ENCODE data around the gene WHRN.

Gene WHRN

GRCh38 chr9:114471157-114471556, 34.1 kb downstream of the WHRN start:
- H3K27me3 ChIP-seq (ENCODE audit: insufficient read depth, low read length) = no peaks in the 10 kb centered on the region
- H3K4me3 ChIP-seq (ENCODE audit: low read depth, low read length) = no peak overlapping the region
- H3K27ac ChIP-seq (ENCODE audit: low read depth, low read length) = no peak overlapping the region
- no peaks in the 10 kb centered on the region for H3K79me2 ChIP-seq (ENCODE audit: control insufficient read depth, insufficient read depth, low read length, unreplicated experiment)
- H2AFZ ChIP-seq (ENCODE audit: low read length, unreplicated experiment) = no peak overlapping the region
- peaks cover 6% of the 10 kb centered on the region for H3K4me1 ChIP-seq (ENCODE audit: control insufficient read depth, insufficient read depth, low read length, unreplicated experiment)
- H3K36me3 ChIP-seq (ENCODE audit: insufficient read depth, low read length) = no peaks in the 10 kb centered on the region

- Histone ChIP-seq H3K27me3 (ENCODE audit: insufficient read depth, low read length) (no peaks in the 10 kb centered on the region), H3K27ac (ENCODE audit: low read depth, low read length) (no peak overlapping the region), H3K36me3 (ENCODE audit: insufficient read depth, low read length) (no peaks in the 10 kb centered on the region), H3K4me3 (ENCODE audit: low read depth, low read length) (no peak overlapping the region), H3K79me2 (ENCODE audit: control insufficient read depth, insufficient read depth, low read length, unreplicated experiment) (no peaks in the 10 kb centered on the region), H3K4me1 (ENCODE audit: control insufficient read depth, insufficient read depth, low read length, unreplicated experiment) (peaks cover 6% of the 10 kb centered on the region), H2AFZ (ENCODE audit: low read length, unreplicated experiment) (no peak overlapping the region)
Measured at GRCh38 chr9:114470581-114470980, 34.7 kb downstream of the WHRN start.

DNA sequence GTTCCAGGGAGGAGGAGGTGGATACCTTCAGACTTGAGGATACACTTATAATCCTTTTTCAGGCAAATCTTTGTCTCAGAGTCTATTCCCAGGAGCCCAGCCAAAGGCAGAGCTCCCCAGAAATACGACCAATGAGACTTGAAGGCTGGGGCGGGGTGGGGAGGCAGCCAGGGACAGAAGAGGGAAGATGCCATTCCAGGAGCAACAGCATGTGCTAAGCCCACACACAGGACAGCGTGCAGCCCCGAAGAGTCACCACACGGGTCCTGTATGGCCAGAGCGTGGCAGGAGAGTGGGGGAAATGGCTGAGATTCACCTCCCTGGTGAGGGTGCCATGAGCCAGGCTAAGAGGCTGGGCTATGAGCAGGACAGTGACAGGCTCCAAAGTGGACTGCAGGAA, 35.2 kb downstream of the WHRN start:
- H3K4me3 ChIP-seq (ENCODE audit: low read depth, low read length) = no peak overlapping the region
- H2AFZ ChIP-seq (ENCODE audit: low read length, unreplicated experiment) = no peak overlapping the region
- H3K79me2 ChIP-seq (ENCODE audit: control insufficient read depth, insufficient read depth, low read length, unreplicated experiment) = no peaks in the 10 kb centered on the region
- H3K27me3 ChIP-seq (ENCODE audit: insufficient read depth, low read length) = no peaks in the 10 kb centered on the region
- no peak overlapping the region for H3K27ac ChIP-seq (ENCODE audit: low read depth, low read length)
- H3K4me1 ChIP-seq (ENCODE audit: control insufficient read depth, insufficient read depth, low read length, unreplicated experiment) = peaks cover 6% of the 10 kb centered on the region
- no peaks in the 10 kb centered on the region for H3K36me3 ChIP-seq (ENCODE audit: insufficient read depth, low read length)

- Histone ChIP-seq H2AFZ (ENCODE audit: low read length, unreplicated experiment) (no peak overlapping the region), H3K4me1 (ENCODE audit: control insufficient read depth, insufficient read depth, low read length, unreplicated experiment) (peaks cover 6% of the 10 kb centered on the region), H3K4me3 (ENCODE audit: low read depth, low read length) (no peak overlapping the region), H3K36me3 (ENCODE audit: insufficient read depth, low read length) (no peaks in the 10 kb centered on the region), H3K27ac (ENCODE audit: low read depth, low read length) (no peak overlapping the region), H3K27me3 (ENCODE audit: insufficient read depth, low read length) (no peaks in the 10 kb centered on the region), H3K79me2 (ENCODE audit: control insufficient read depth, insufficient read depth, low read length, unreplicated experiment) (no peaks in the 10 kb centered on the region)
Measured at GRCh38 chr9:114469091-114469853, 36.0 kb downstream of the WHRN start.

DNA sequence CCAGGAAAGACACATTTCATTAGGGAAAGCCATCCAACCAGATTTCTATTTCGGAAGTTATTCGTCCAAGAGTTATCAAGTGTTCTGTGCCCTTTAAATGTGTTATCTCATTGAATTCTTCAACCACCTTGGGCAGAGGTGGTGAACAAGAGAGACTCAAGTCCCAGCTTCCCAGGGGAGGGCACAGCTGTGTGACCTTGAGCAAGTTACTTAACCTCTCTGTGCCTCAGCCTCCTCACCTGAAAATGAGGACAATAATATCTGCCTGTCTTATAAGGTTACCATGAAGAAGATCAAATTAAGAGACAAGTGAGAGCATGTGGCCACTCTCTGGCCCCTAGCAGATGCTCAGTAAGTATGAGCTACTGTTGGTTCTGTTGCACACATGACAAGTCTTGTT, 37.4 kb downstream of the WHRN start:
- Histone ChIP-seq H3K4me3 (ENCODE audit: low read depth, low read length) (no peak overlapping the region), H2AFZ (ENCODE audit: low read length, unreplicated experiment) (no peak overlapping the region), H3K79me2 (ENCODE audit: control insufficient read depth, insufficient read depth, low read length, unreplicated experiment) (no peaks in the 10 kb centered on the region), H3K27ac (ENCODE audit: low read depth, low read length) (no peak overlapping the region), H3K4me1 (ENCODE audit: control insufficient read depth, insufficient read depth, low read length, unreplicated experiment) (peaks cover 5% of the 10 kb centered on the region), H3K27me3 (ENCODE audit: insufficient read depth, low read length) (no peaks in the 10 kb centered on the region), H3K36me3 (ENCODE audit: insufficient read depth, low read length) (no peaks in the 10 kb centered on the region)

DNA sequence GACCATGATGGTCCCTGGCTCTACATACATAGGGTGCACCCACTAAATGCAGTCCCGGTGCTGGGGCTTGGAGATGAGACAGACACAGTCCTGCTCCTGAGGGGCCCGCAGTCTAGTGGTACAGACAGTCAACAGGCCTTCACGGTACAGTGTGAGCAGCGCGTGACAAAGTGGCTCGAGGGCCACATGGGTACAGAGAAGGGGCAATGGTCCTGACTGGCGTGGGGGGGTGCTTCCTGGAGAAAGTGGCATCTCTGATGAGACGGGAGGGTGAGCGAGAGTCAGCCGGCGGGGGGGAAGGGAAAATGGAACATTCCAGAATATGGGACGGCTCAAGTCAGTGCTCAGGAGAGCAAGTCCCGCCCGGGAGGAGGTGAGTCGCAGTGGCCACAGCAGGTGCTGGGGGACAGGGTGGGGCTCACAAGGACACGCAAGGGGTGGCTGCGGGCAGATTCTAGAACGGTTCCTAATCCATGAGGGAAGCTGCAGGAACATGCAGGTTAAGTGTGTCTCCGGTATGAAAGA, 38.0 kb downstream of the WHRN start:
- H3K4me1 ChIP-seq (ENCODE audit: control insufficient read depth, insufficient read depth, low read length, unreplicated experiment) = no peaks in the 10 kb centered on the region
- no peak overlapping the region for H3K27ac ChIP-seq (ENCODE audit: low read depth, low read length)
- H3K27me3 ChIP-seq (ENCODE audit: insufficient read depth, low read length) = no peaks in the 10 kb centered on the region
- H3K4me3 ChIP-seq (ENCODE audit: low read depth, low read length) = no peak overlapping the region
- H3K79me2 ChIP-seq (ENCODE audit: control insufficient read depth, insufficient read depth, low read length, unreplicated experiment) = no peaks in the 10 kb centered on the region
- no peaks in the 10 kb centered on the region for H3K36me3 ChIP-seq (ENCODE audit: insufficient read depth, low read length)
- H2AFZ ChIP-seq (ENCODE audit: low read length, unreplicated experiment) = no peak overlapping the region

DNA sequence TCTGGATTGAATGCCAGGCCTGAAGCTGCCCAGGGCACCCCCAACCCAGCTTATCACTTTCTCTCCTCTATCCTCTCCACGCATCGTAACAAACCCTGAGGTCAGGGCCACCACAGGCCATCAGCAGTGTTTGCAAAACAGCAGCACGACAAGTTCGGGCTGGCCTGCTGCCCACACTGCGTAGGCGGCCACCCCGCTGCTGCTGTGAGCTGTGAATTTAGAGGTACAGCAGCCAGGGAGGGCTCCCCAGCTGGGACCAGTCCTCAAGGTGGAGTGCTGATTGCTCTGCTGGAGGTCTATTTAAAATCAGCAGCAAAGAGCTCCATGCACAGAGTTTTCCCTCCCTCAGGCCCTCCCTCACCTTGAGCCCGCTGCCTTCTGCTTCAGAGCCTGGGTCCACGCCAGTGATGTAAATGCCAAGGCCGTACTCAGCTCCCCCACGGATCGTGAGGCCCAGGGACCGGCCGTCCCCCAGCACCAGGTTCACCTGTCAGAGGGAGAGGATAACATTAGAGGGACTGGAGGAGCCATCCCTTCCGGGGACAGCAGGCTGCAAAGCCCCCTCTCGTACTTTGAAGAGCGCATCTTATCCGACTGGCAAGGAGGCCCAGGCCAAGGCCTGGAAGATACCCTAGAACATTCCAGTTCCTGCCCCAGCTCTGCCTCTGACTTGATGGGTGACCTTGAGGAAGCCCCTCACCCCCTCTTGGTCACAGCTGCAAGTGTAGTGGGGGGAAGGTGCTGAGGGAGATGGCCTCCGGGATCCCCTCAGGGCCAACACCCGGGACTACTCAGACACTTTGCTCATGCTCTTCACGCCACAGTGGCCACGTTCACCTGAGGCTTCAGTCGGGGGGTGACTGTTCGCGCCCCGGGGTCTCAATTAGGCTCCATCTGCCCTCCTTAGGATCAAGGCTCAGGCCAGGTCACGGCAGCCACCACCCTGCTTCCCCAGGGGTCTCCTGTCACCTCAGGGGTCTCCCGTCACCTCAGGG, 39.1 kb downstream of the WHRN start:
- Histone ChIP-seq H2AFZ (ENCODE audit: low read length, unreplicated experiment) (no peak overlapping the region), H3K27ac (ENCODE audit: low read depth, low read length) (no peak overlapping the region), H3K4me3 (ENCODE audit: low read depth, low read length) (no peak overlapping the region), H3K36me3 (ENCODE audit: insufficient read depth, low read length) (no peaks in the 10 kb centered on the region), H3K4me1 (ENCODE audit: control insufficient read depth, insufficient read depth, low read length, unreplicated experiment) (no peaks in the 10 kb centered on the region), H3K27me3 (ENCODE audit: insufficient read depth, low read length) (no peaks in the 10 kb centered on the region), H3K79me2 (ENCODE audit: control insufficient read depth, insufficient read depth, low read length, unreplicated experiment) (no peaks in the 10 kb centered on the region)

GRCh38 chr9:114465417-114465816, 39.9 kb downstream of the WHRN start:
- Histone ChIP-seq H3K4me3 (ENCODE audit: low read depth, low read length) (no peak overlapping the region), H3K36me3 (ENCODE audit: insufficient read depth, low read length) (no peaks in the 10 kb centered on the region)

DNA sequence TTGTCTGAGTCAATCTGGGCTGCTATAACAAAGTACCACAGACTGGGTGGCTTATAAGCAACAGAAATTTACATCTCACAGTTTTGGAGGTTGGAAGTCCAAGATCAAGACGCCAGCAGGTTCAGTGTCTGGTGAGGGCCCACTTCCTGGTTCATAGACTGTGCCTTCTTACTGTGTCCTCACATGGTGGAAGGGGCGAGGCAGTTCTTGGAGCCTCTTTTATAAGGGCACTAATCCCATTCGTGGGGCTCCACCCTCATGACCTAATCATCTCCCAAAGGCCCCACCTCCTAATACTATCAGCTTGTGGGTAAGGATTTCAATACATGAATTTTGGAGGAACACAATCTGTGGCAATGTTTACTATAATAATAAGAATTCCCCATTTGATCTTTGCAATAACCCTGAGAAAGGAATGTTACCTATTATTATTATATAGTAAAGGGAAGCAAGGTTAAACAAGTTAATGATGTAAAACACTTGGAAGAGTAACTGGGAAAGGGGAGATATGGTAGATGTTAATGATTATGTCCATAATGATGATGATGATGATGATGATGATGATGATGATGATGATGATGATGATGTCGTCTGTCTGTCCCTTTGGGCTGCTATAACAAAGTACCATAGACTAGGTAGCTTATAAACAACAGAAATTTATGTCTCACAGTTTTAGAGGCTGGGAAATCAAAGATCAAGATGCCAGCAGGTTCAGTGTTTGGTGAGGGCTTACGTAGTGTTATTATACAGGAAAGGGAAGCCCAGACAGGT, 40.8 kb downstream of the WHRN start:
- H3K4me3 ChIP-seq (ENCODE audit: low read depth, low read length) = no peak overlapping the region
- no peaks in the 10 kb centered on the region for H3K4me1 ChIP-seq (ENCODE audit: control insufficient read depth, insufficient read depth, low read length, unreplicated experiment)
- H3K36me3 ChIP-seq (ENCODE audit: insufficient read depth, low read length) = no peaks in the 10 kb centered on the region
- no peaks in the 10 kb centered on the region for H3K27me3 ChIP-seq (ENCODE audit: insufficient read depth, low read length)
- no peak overlapping the region for H3K27ac ChIP-seq (ENCODE audit: low read depth, low read length)
- no peak overlapping the region for H2AFZ ChIP-seq (ENCODE audit: low read length, unreplicated experiment)
- no peaks in the 10 kb centered on the region for H3K79me2 ChIP-seq (ENCODE audit: control insufficient read depth, insufficient read depth, low read length, unreplicated experiment)

More at GRCh38 chr9:114465417-114465816, 39.9 kb downstream of the WHRN start:
- H3K4me1 ChIP-seq (ENCODE audit: control insufficient read depth, insufficient read depth, low read length, unreplicated experiment) = no peaks in the 10 kb centered on the region
- no peaks in the 10 kb centered on the region for H3K79me2 ChIP-seq (ENCODE audit: control insufficient read depth, insufficient read depth, low read length, unreplicated experiment)
- no peaks in the 10 kb centered on the region for H3K27me3 ChIP-seq (ENCODE audit: insufficient read depth, low read length)
- no peak overlapping the region for H2AFZ ChIP-seq (ENCODE audit: low read length, unreplicated experiment)
- no peak overlapping the region for H3K27ac ChIP-seq (ENCODE audit: low read depth, low read length)

DNA sequence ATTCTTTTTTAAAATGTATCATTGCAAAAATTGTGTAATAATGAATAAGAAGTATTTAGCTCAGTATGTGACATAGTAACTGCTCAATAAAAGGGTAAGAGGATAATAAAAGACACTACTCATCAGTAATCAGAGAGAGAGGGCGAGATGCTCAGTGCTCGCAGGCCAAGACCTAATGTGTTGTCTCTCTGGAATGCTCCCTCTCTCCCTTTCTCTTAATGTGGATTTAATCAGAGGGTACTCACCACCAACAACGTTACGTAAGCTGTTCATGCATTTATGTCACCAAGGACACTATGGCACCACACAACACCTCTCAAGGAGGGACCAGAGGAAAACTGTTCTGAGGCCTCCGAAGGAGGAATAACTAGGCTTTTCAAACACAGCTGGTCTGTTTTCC, 42.5 kb downstream of the WHRN start:
- no peaks in the 10 kb centered on the region for H3K4me1 ChIP-seq (ENCODE audit: control insufficient read depth, insufficient read depth, low read length, unreplicated experiment)
- H3K36me3 ChIP-seq (ENCODE audit: insufficient read depth, low read length) = no peaks in the 10 kb centered on the region
- no peak overlapping the region for H3K4me3 ChIP-seq (ENCODE audit: low read depth, low read length)
- no peak overlapping the region for H2AFZ ChIP-seq (ENCODE audit: low read length, unreplicated experiment)
- H3K79me2 ChIP-seq (ENCODE audit: control insufficient read depth, insufficient read depth, low read length, unreplicated experiment) = no peaks in the 10 kb centered on the region
- no peak overlapping the region for H3K27ac ChIP-seq (ENCODE audit: low read depth, low read length)
- no peaks in the 10 kb centered on the region for H3K27me3 ChIP-seq (ENCODE audit: insufficient read depth, low read length)

All from ACC112 (cell line).